Aorta (tissue), 5 donors: ENCODE measurements around the gene ERAP2. TPM values are rescaled to one million over a fixed set of nuclear protein-coding genes. Genes with fewer than 3 reads are reported as not detected.

Experiments used
- ATAC-seq: fragments of 200-7000 bp; cut with Tn5 transposase; one replicate; pipeline ENCODE4 v1.9.1; 2022; ENCODE audit warnings: moderate library complexity; ENCODE audit not compliant: low FRiP score
- DNase-seq, 2 donors: peaks; one replicate each; pipeline ENCODE4 v3.0.0-alpha.2; 2020
- H3K27ac ChIP-seq, 2 donors: one replicate each; pipeline ENCODE4 v1.5.1; 2013; ENCODE audit warnings: low read length in 2 of 2, mild to moderate bottlenecking in 2 of 2, moderate library complexity in 2 of 2, control low read depth in 1 of 2, inconsistent platforms in 1 of 2, low read depth in 1 of 2
- H3K27me3 ChIP-seq, 2 donors: one replicate each; pipeline ENCODE4 v1.6.1; 2013; ENCODE audit warnings: control low read depth in 1 of 2, low read length in 1 of 2, mild to moderate bottlenecking in 1 of 2, moderate library complexity in 1 of 2; ENCODE audit not compliant: insufficient read depth in 2 of 2, control insufficient read depth in 1 of 2
- H3K36me3 ChIP-seq, 2 donors: one replicate each; pipeline ENCODE4 v1.6.1; 2013; ENCODE audit warnings: control low read depth in 1 of 2, low read length in 1 of 2, mild to moderate bottlenecking in 1 of 2; ENCODE audit not compliant: insufficient read depth in 2 of 2, control insufficient read depth in 1 of 2
- H3K4me1 ChIP-seq, 2 donors: one replicate each; pipeline ENCODE4 v1.6.1; 2013; ENCODE audit warnings: low read length in 2 of 2, control low read depth in 1 of 2, mild to moderate bottlenecking in 1 of 2, moderate library complexity in 1 of 2; ENCODE audit not compliant: insufficient read depth in 2 of 2, control insufficient read depth in 1 of 2
- H3K4me3 ChIP-seq, 2 donors: one replicate each; pipeline ENCODE4 v1.5.1; 2013; ENCODE audit warnings: low read length in 2 of 2, control low read depth in 1 of 2, mild to moderate bottlenecking in 1 of 2
- H3K9me3 ChIP-seq: one replicate; pipeline ENCODE4 v1.6.1; 2013; ENCODE audit warnings: mild to moderate bottlenecking, low read length; ENCODE audit not compliant: control insufficient read depth
- WGBS, 2 donors: extraction: QIAGEN DNeasy Blood & Tissue Kit; methylation state at CpG; one replicate each; pipeline ENCODE4 v1.1.7; 2013; 5-methylcytosine and 5-hydroxymethylcytosine counted together
- intact Hi-C, 2 donors: fragments of 100-400 bp; cut with DNase I; formaldehyde crosslinking; loops; one replicate each; pipeline versions ENCODE4 v1.14.2 to v1.15.0; 2022
- polyA plus RNA-seq, 2 donors: library from polyadenylated mRNA; stranded (reverse); fragments of 200-250 nt; gene quantifications; one replicate each; pipeline ENCODE4 v1.2.3, GENCODE V29; 2013
- total RNA-seq, 2 donors: library from RNA; stranded (reverse); fragmentation: NEBNext Ultra II Directional; extraction: Animal tissue kit (Norgen Biotek cat#: 25700); gene quantifications; one replicate each; pipeline ENCODE4 v1.2.1, GENCODE V29; 2021
- donor health status: healthy with polysubstance abuse.
- donor health status: Bipolar disorder and iron deficiency.
- donor health status: DM: no; HTN: no; CAD: no.
- donor health status: DM: no; HTN: no; CAD: no.
- donor health status: DM: yes; HTN: yes; CAD: no.

Gene ERAP2
- total and polyA plus RNA-seq, 4 donors, result 0.63 to 24.2 (median 5.9) TPM

DNA sequence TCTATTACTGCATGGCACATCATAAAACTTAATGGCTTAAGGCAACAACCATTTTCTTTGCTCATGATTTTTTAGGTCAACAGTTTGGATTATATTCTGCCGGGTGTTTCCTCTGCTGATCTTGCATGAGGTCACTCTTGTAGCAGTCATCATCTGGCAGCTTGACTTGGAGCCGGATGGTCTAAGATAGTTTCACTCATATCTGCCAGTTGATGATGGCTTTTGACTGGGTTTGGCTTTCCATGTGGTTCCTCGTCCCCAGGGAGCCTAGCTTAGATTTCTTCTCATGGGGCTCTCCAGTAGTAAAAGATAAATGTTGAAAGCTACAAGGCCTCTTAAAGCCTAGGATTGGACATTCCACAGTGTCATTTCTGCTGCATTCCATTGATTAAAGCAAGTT is 87.0 kb downstream of the ERAP2 start:
- Histone ChIP-seq H3K36me3 (no peaks in the 10 kb centered on the region), H3K4me3 (no peak overlapping the region), H3K27me3 (no peaks in the 10 kb centered on the region), H3K9me3 (no peaks in the 10 kb centered on the region), H3K27ac (no peak overlapping the region), H3K4me1 (peaks cover 0 to 3% of the 10 kb centered on the region in 2 donors)
- intact Hi-C loops, result no loop called here
- peak; percentile 78 for ATAC-seq
- 4 to 5% methylated on average over 3 of the region's 3 CpGs for WGBS, 2 donors
- DNase-seq, result peak in 1 of 2 donors; percentile 60

GRCh38 chr5:96966801-96967200 is 90.5 kb downstream of the ERAP2 start:
- Histone ChIP-seq H3K9me3 (no peaks in the 10 kb centered on the region), H3K27ac (no peak overlapping the region), H3K4me1 (no peaks in the 10 kb centered on the region), H3K36me3 (no peaks in the 10 kb centered on the region), H3K4me3 (no peak overlapping the region), H3K27me3 (no peaks in the 10 kb centered on the region)
- WGBS, 2 donors, result 72 to 73% methylated on average over 4 of the region's 4 CpGs
- no peak for DNase-seq
- intact Hi-C loops, result no loop called here
- ATAC-seq, result no peak

DNA sequence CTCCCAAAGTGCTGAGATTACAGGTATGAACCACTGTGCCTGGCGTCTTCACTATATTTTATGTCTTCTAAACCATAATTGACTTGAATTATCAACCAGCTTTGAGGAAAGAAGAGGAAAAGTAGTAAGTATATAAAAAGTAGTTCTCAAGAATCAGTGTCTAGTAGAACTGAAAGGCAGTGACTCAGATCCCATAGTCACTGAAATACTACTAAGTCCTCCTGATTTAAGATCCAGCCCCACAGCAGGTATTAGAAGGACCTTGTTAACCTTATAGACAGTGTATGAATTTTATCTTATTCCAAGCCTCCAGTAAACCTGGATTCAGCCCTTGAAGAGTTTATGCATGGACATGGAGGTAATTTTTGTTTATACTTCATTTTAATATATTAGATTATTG is 91.1 kb downstream of the ERAP2 start:
- no peaks in the 10 kb centered on the region for H3K4me1 ChIP-seq
- no peak overlapping the region for H3K27ac ChIP-seq

GRCh38 chr5:96968074-96968473 is 91.8 kb downstream of the ERAP2 start:
- Histone ChIP-seq H3K36me3 (no peaks in the 10 kb centered on the region), H3K27ac (no peak overlapping the region), H3K4me1 (no peaks in the 10 kb centered on the region), H3K4me3 (no peak overlapping the region), H3K9me3 (no peaks in the 10 kb centered on the region), H3K27me3 (no peaks in the 10 kb centered on the region)
- DNase-seq, result no peak
- 2 to 12% methylated on average over 1 of the region's 1 CpG for WGBS, 2 donors
- ATAC-seq, result no peak
- intact Hi-C loops, result no loop called here

More for the DNA sequence above, 91.1 kb downstream of the ERAP2 start:
- Histone ChIP-seq H3K27me3 (no peaks in the 10 kb centered on the region), H3K9me3 (no peaks in the 10 kb centered on the region), H3K4me3 (no peak overlapping the region), H3K36me3 (no peaks in the 10 kb centered on the region)
- intact Hi-C loops, result no loop called here
- ATAC-seq (no peak), DNase-seq (no peak)
- WGBS, 2 donors, result 94 to 95% methylated on average over 1 of the region's 1 CpG

GRCh38 chr5:96968614-96969013 is 92.3 kb downstream of the ERAP2 start:
- no peak for DNase-seq
- Histone ChIP-seq H3K36me3 (no peaks in the 10 kb centered on the region), H3K9me3 (no peaks in the 10 kb centered on the region), H3K27ac (peak overlapping the region; percentile 30 to 51), H3K27me3 (no peaks in the 10 kb centered on the region), H3K4me3 (no peak overlapping the region), H3K4me1 (peaks cover 0 to 2% of the 10 kb centered on the region in 2 donors)
- 5 to 11% methylated on average over 2 of the region's 2 CpGs for WGBS, 2 donors
- ATAC-seq, result no peak
- intact Hi-C loops, result no loop called here

Other genes starting within 250 kb of the ERAP2 start
- gene CAST, start 214.1 kb upstream of the ERAP2 start, total RNA-seq, result 100 to 1,000 TPM; 305 to 307 TPM
- 100 to 1,000 TPM; 101 to 118 TPM for gene CAST, start 214.1 kb upstream of the ERAP2 start, polyA plus RNA-seq
- 10 to 100 TPM; 35.7 to 50.6 TPM for gene ERAP1, start 68.6 kb upstream of the ERAP2 start, total RNA-seq
- gene ERAP1, start 68.6 kb upstream of the ERAP2 start, polyA plus RNA-seq, result 10 to 100 TPM in 1 of 2 donors, 1 to 10 TPM in 1; 8.4 to 10.5 TPM
- 10 to 100 TPM; 51.9 to 69.8 TPM for gene LNPEP, start 59.6 kb downstream of the ERAP2 start, total RNA-seq
- gene LNPEP, start 59.6 kb downstream of the ERAP2 start, polyA plus RNA-seq, result 1 to 10 TPM; 3.1 to 7.0 TPM